Body of pancreas (tissue), 4 donors: Measurements from ENCODE around the gene TENM4. TPM values are rescaled to one million over a fixed set of nuclear protein-coding genes. Genes with fewer than 3 reads are reported as not detected.
"Not testable (repeated sequence)": the region's sequence is repeated elsewhere in the genome, so short reads cannot be mapped to it uniquely, and the experiment has no call there.

Experiments used
- ATAC-seq: fragments of 150-250 bp; one replicate; pipeline ENCODE4 v1.9.1; 2016
- DNase-seq, 4 donors: peaks; one replicate each; pipeline ENCODE4 v3.0.0-alpha.2; 2019
- H3K27ac ChIP-seq, 4 donors: fragments of 200-600 bp; sonication (generic); 1 replicate in 3 of 4; 2 replicates in 1 of 4; pipeline versions ENCODE4 v1.5.1 to v1.6.1; 2016 to 2019; ENCODE audit warnings: mild to moderate bottlenecking in 1 of 4, mixed read lengths in 1 of 4, moderate library complexity in 1 of 4
- H3K27me3 ChIP-seq, 2 donors: fragments of 200-600 bp; sonication (generic); one replicate each; pipeline ENCODE4 v1.6.0; 2016; ENCODE audit warnings: mild to moderate bottlenecking in 1 of 2
- H3K36me3 ChIP-seq, 2 donors: fragments of 200-600 bp; sonication (generic); replicated peaks in 1 of 2; 2 replicates each; pipeline ENCODE4 v1.5.1; 2016; ENCODE audit warnings: low read depth in 2 of 2; ENCODE audit not compliant: insufficient read depth in 1 of 2
- H3K4me1 ChIP-seq: fragments of 200-600 bp; sonication (generic); one replicate; pipeline ENCODE4 v1.6.0; 2016
- H3K4me3 ChIP-seq, 2 donors: fragments of 200-600 bp; sonication (generic); 1 replicate in 1 of 2; 2 replicates in 1 of 2; pipeline ENCODE4 v1.5.1; 2016 to 2019
- H3K9me3 ChIP-seq, 3 donors: fragments of 200-600 bp; sonication (generic); 1 replicate in 2 of 3; 2 replicates in 1 of 3; pipeline ENCODE4 v1.5.1; 2016
- CTCF ChIP-seq, 7 experiments: fragments of 450-650 bp in 4 of 7; fragments of 200-600 bp in 3 of 7; sonication (generic) in 3 of 7; IDR thresholded peaks; one replicate each; pipeline ENCODE4 v1.5.1; 2016 to 2019; ENCODE audit warnings: antibody characterized with exemption in 7 of 7
- POLR2A ChIP-seq, 3 donors: fragments of 450-650 bp; IDR thresholded peaks; one replicate each; pipeline ENCODE4 v1.6.1; 2016; ENCODE audit warnings: antibody characterized with exemption in 3 of 3, mild to moderate bottlenecking in 2 of 3
- WGBS, 2 donors: methylation state at CpG; one replicate each; pipeline ENCODE4 v1.1.5; 2017; 5-methylcytosine and 5-hydroxymethylcytosine counted together
- intact Hi-C: fragments of 100-400 bp; cut with DNase I; formaldehyde crosslinking; loops from one replicate; pipeline ENCODE4 v1.15.1; 2023
- total RNA-seq, 2 donors: library from RNA; depleted of rRNA; stranded (reverse); fragments of >200 nt; gene quantifications; one replicate each; pipeline ENCODE4 v1.1.0, GENCODE V29; 2016

The TENM4 gene
- total RNA-seq, 2 donors from 2014 or later: 0.78 to 6.6 TPM

- TF ChIP-seq CTCF (IDR thresholded peaks at IDR 0.05): no peak
- TF ChIP-seq POLR2A (IDR thresholded peaks at IDR 0.05): no peak
- no peak overlapping the region for H3K27ac ChIP-seq
- ATAC-seq: no peak
- H3K4me3 ChIP-seq: no peak overlapping the region
- WGBS, 2 donors: 53 to 63% methylated on average over 5 of the region's 5 CpGs
- H3K9me3 ChIP-seq: no peaks in the 10 kb centered on the region
- no peaks in the 10 kb centered on the region for H3K27me3 ChIP-seq
- DNase-seq: no peak
- H3K4me1 ChIP-seq: no peaks in the 10 kb centered on the region
- no peaks in the 10 kb centered on the region for H3K36me3 ChIP-seq
- intact Hi-C loops: no loop called here
Observed at GRCh38 chr11:79227308-79227707, 213.5 kb downstream of the TENM4 start.

- Histone ChIP-seq H3K9me3 (no peaks in the 10 kb centered on the region), H3K27me3 (no peaks in the 10 kb centered on the region), H3K27ac (no peak overlapping the region), H3K4me1 (no peaks in the 10 kb centered on the region), H3K36me3 (no peaks in the 10 kb centered on the region), H3K4me3 (no peak overlapping the region)
- intact Hi-C loops: no loop called here
- DNase-seq (no peak), ATAC-seq (no peak)
- WGBS, 2 donors: 35 to 46% methylated on average over 4 of the region's 4 CpGs
- no peak for TF ChIP-seq CTCF (IDR thresholded peaks at IDR 0.05)
- TF ChIP-seq POLR2A (IDR thresholded peaks at IDR 0.05): no peak
Observed at GRCh38 chr11:79226126-79226525, 214.7 kb downstream of the TENM4 start.

- ATAC-seq, H3K36me3 ChIP-seq, H3K4me1 ChIP-seq, H3K27me3 ChIP-seq, DNase-seq, H3K27ac ChIP-seq, intact Hi-C loops, H3K9me3 ChIP-seq, H3K4me3 ChIP-seq: not testable (repeated sequence)
- WGBS, 2 donors: 70 to 92% methylated on average over 5 of the region's 5 CpGs
Observed at GRCh38 chr11:79222163-79222562, 218.7 kb downstream of the TENM4 start.

- 65 to 73% methylated on average over 10 of the region's 10 CpGs for WGBS, 2 donors
- no peak overlapping the region for H3K4me3 ChIP-seq
- ATAC-seq (no peak), DNase-seq (no peak)
- TF ChIP-seq POLR2A (IDR thresholded peaks at IDR 0.05): no peak
- no peak for TF ChIP-seq CTCF (IDR thresholded peaks at IDR 0.05)
- no peaks in the 10 kb centered on the region for H3K36me3 ChIP-seq
- intact Hi-C loops: no loop called here
- no peak overlapping the region for H3K27ac ChIP-seq
- H3K9me3 ChIP-seq: no peaks in the 10 kb centered on the region
- H3K27me3 ChIP-seq: no peaks in the 10 kb centered on the region
- no peaks in the 10 kb centered on the region for H3K4me1 ChIP-seq
Observed at GRCh38 chr11:79221444-79222130, 219.2 kb downstream of the TENM4 start.

GRCh38 chr11:79220171-79220570, 220.7 kb downstream of the TENM4 start:
- DNase-seq (no peak), ATAC-seq (no peak)
- intact Hi-C loops: no loop called here
- Histone ChIP-seq H3K4me3 (no peak overlapping the region), H3K4me1 (no peaks in the 10 kb centered on the region), H3K36me3 (no peaks in the 10 kb centered on the region), H3K9me3 (no peaks in the 10 kb centered on the region), H3K27me3 (no peaks in the 10 kb centered on the region), H3K27ac (no peak overlapping the region)
- no peak for TF ChIP-seq CTCF (IDR thresholded peaks at IDR 0.05)
- no peak for TF ChIP-seq POLR2A (IDR thresholded peaks at IDR 0.05)
- WGBS, 2 donors: 59 to 70% methylated on average over 3 of the region's 3 CpGs
